B cell (primary cell): ENCODE measurements around the gene FAM83G.

Experiments used
- CTCF ChIP-seq: fragments of 200-600 bp; IDR thresholded peaks from one replicate; pipeline ENCODE4 v1.8.0; 2022; ENCODE audit warnings: antibody characterized with exemption, mild to moderate bottlenecking
- EZH2 ChIP-seq: IDR thresholded peaks from 2 replicates; pipeline ENCODE4 v1.6.1; 2012; ENCODE audit warnings: borderline replicate concordance, low read depth, mild to moderate bottlenecking, moderate library complexity, low read length; ENCODE audit not compliant: insufficient read depth, poor library complexity, severe bottlenecking

GRCh38 chr17:19020016-19020415, 15.5 kb upstream of the FAM83G start:
- TF ChIP-seq CTCF (no peak), EZH2 (no peak)
